HCT116 (cell line): ENCODE results near the gene MAEA. TPM values are rescaled to one million over a fixed set of nuclear protein-coding genes. Genes with fewer than 3 reads are reported as not detected.
A peak's percentile ranks its signal among the peaks of the same experiment; 100 is the strongest.

Experiments used
- ATAC-seq: fragments of 200-7000 bp; cut with Tn5 transposase; 2 replicates; pipeline ENCODE4 v1.9.1; 2020; ENCODE audit warnings: mild to moderate bottlenecking, moderate library complexity
- BruUV-seq: library from RNA; stranded (reverse); fragments of 400-500 nt; replicated peaks from 2 replicates; lab custom pipeline; 2021; lab: Mats Ljungman, UMichigan
- CTCF ChIA-PET: fragments of 300-600 bp; sonication (Branson Sonifier 250); formaldehyde crosslinking; loops from one replicate; lab custom pipeline; 2021; ENCODE audit warnings: antibody characterized with exemption; lab: Charles Lee
- POLR2A ChIA-PET: fragments of 300-600, 350-600 bp; sonication (Branson Sonifier 250); formaldehyde crosslinking; loops from one replicate; lab custom pipeline; 2021; ENCODE audit warnings: antibody characterized with exemption; lab: Charles Lee
- RAD21 ChIA-PET, 2 experiments: fragments of 300-600 bp; sonication (Branson Sonifier 250); formaldehyde crosslinking; loops; one replicate each; lab custom pipeline; 2023; ENCODE audit warnings: low total read pairs in 2 of 2; ENCODE audit not compliant: uncharacterized antibody in 2 of 2, unreplicated experiment in 2 of 2, low non-redundant PET in 1 of 2; lab: Charles Lee
- DNase-seq: peaks from one replicate; pipeline ENCODE4 v3.0.0-alpha.2; 2010; ENCODE audit warnings: low read depth, low spot score
- H2AFZ ChIP-seq: fragments of 200-600 bp; shearing (Covaris generic), sonication (generic); 2 replicates; pipeline ENCODE4 v1.6.1; 2017; ENCODE audit warnings: low read depth, mixed run types, mixed read lengths, antibody characterized with exemption, low read length; ENCODE audit not compliant: poor library complexity, severe bottlenecking
- H3K27ac ChIP-seq: 2 replicates; pipeline ENCODE4 v1.5.1; 2012; ENCODE audit warnings: low read depth, low read length
- H3K27me3 ChIP-seq: fragments of 200-600 bp; sonication (generic); 2 replicates; pipeline ENCODE4 v1.6.1; 2016; ENCODE audit warnings: mixed run types, low read length, mixed read lengths; ENCODE audit not compliant: insufficient read depth
- H3K36me3 ChIP-seq, 2 experiments: fragments of 200-500 bp in 1 of 2; fragments of 200-600 bp in 1 of 2; sonication (Bioruptor generic) in 1 of 2; sonication (generic) in 1 of 2; 2 replicates each; pipeline versions ENCODE4 v1.5.1 to v1.6.1; 2014 to 2016; ENCODE audit warnings: low read length in 2 of 2, inconsistent platforms in 1 of 2, mixed read lengths in 1 of 2, mixed run types in 1 of 2; ENCODE audit not compliant: insufficient read depth in 2 of 2, control insufficient read depth in 1 of 2
- H3K4me1 ChIP-seq, 2 experiments: fragments of 200-600 bp in 1 of 2; sonication (generic) in 1 of 2; 2 replicates each; pipeline versions ENCODE4 v1.5.1 to v1.6.1; 2012 to 2017; ENCODE audit warnings: low read length in 2 of 2, inconsistent platforms in 1 of 2, mild to moderate bottlenecking in 1 of 2, mixed read lengths in 1 of 2, mixed run types in 1 of 2, moderate library complexity in 1 of 2; ENCODE audit not compliant: insufficient read depth in 2 of 2, control insufficient read depth in 1 of 2
- H3K4me2 ChIP-seq: fragments of 200-600 bp; sonication (generic); 2 replicates; pipeline ENCODE4 v1.6.1; 2017; ENCODE audit warnings: mixed run types, low read length, mixed read lengths
- H3K4me3 ChIP-seq, 2 experiments: fragments of 200-600 bp in 1 of 2; sonication (generic) in 1 of 2; replicated peaks in 1 of 2; 2 replicates each; pipeline ENCODE4 v1.5.1; 2011 to 2016; ENCODE audit warnings: low read length in 2 of 2, control low read depth in 1 of 2, low read depth in 1 of 2, mild to moderate bottlenecking in 1 of 2, mixed read lengths in 1 of 2, mixed run types in 1 of 2
- H3K79me2 ChIP-seq: fragments of 200-600 bp; sonication (generic); 2 replicates; pipeline ENCODE4 v1.6.1; 2017; ENCODE audit warnings: mild to moderate bottlenecking, mixed run types, low read length, moderate library complexity, mixed read lengths; ENCODE audit not compliant: insufficient read depth
- H3K9ac ChIP-seq: fragments of 200-600 bp; sonication (generic); 2 replicates; pipeline ENCODE4 v1.6.1; 2016; ENCODE audit warnings: low read length, mixed read lengths
- H3K9me2 ChIP-seq: fragments of 200-600 bp; sonication (generic), shearing (Covaris generic); 2 replicates; pipeline ENCODE4 v1.6.1; 2017; ENCODE audit warnings: mixed run types, mild to moderate bottlenecking, moderate library complexity; ENCODE audit not compliant: insufficient read depth
- H3K9me3 ChIP-seq, 2 experiments: fragments of 200-500 bp in 1 of 2; fragments of 200-600 bp in 1 of 2; sonication (Bioruptor generic) in 1 of 2; sonication (generic) in 1 of 2; 2 replicates each; pipeline ENCODE4 v1.6.1; 2014 to 2017; ENCODE audit warnings: low read length in 2 of 2, mixed read lengths in 2 of 2, inconsistent platforms in 1 of 2, low read depth in 1 of 2, mild to moderate bottlenecking in 1 of 2, mixed run types in 1 of 2, moderate library complexity in 1 of 2; ENCODE audit not compliant: control insufficient read depth in 1 of 2, insufficient read depth in 1 of 2
- H4K20me1 ChIP-seq: fragments of 200-600 bp; sonication (generic), shearing (Covaris generic); 2 replicates; pipeline ENCODE4 v1.6.1; 2017; ENCODE audit warnings: mixed run types, mild to moderate bottlenecking, moderate library complexity; ENCODE audit not compliant: insufficient read depth
- CEBPB ChIP-seq: IDR thresholded peaks from 2 replicates; pipeline ENCODE4 v1.6.1; 2012; ENCODE audit warnings: low read depth
- EGR1 ChIP-seq: IDR thresholded peaks from 2 replicates; pipeline ENCODE4 v1.6.1; 2012; ENCODE audit warnings: low read depth
- EZH2phosphoT487 ChIP-seq: fragments of 200-600 bp; IDR thresholded peaks from 2 replicates; pipeline ENCODE4 v1.6.1; 2018; ENCODE audit warnings: antibody characterized with exemption, borderline replicate concordance
- FOSL1 ChIP-seq: IDR thresholded peaks from 2 replicates; pipeline ENCODE4 v1.6.1; 2012; ENCODE audit warnings: low read depth
- JUND ChIP-seq: IDR thresholded peaks from 2 replicates; pipeline ENCODE4 v1.6.1; 2012
- POLR2AphosphoS5 ChIP-seq: IDR thresholded peaks from 2 replicates; pipeline ENCODE4 v1.6.1; 2011; ENCODE audit warnings: mild to moderate bottlenecking, low read depth, low read length, moderate library complexity
- RAD21 ChIP-seq: IDR thresholded peaks from 2 replicates; pipeline ENCODE4 v1.6.1; 2012; ENCODE audit warnings: low read depth, mild to moderate bottlenecking
- SRF ChIP-seq: IDR thresholded peaks from 2 replicates; pipeline ENCODE4 v1.6.1; 2012; ENCODE audit warnings: low read depth
- TCF7L2 ChIP-seq: IDR thresholded peaks from 2 replicates; pipeline ENCODE4 v1.7.0; 2011; ENCODE audit warnings: borderline replicate concordance, inconsistent platforms; ENCODE audit not compliant: insufficient read depth, insufficient read length; ENCODE audit errors: extremely low read depth
- ZFX ChIP-seq: fragments of 450-650 bp; IDR thresholded peaks from 2 replicates; pipeline ENCODE4 v1.6.1; 2017
- intact Hi-C: fragments of 100-400 bp; cut with micrococcal nuclease; formaldehyde crosslinking; loops from 2 replicates; pipeline ENCODE4 v1.10.0; 2022
- total RNA-seq: library from RNA; stranded (reverse); gene quantifications from one replicate; pipeline ENCODE4 v1.2.1, GENCODE V29; 2021; ENCODE audit not compliant: unreplicated experiment
- TF ChIP-seq, protein P1 (sequence below): IDR thresholded peaks from 2 replicates; pipeline ENCODE4 v1.6.1; 2012; ENCODE audit warnings: low read depth
- TF ChIP-seq, protein P2 (sequence below): IDR thresholded peaks from 2 replicates; pipeline ENCODE4 v1.6.1; 2012
- TF ChIP-seq, protein P3 (sequence below), 3 experiments: fragments of 200-600 bp in 1 of 3; sonication (generic) in 1 of 3; IDR thresholded peaks in 2 of 3; conservative IDR thresholded peaks in 1 of 3; 2 replicates each; pipeline ENCODE4 v1.5.1; 2012 to 2017; ENCODE audit warnings: low read depth in 2 of 3, low read length in 2 of 3, antibody characterized with exemption in 1 of 3, borderline replicate concordance in 1 of 3, control low read depth in 1 of 3, mild to moderate bottlenecking in 1 of 3, mixed read lengths in 1 of 3, mixed run types in 1 of 3, moderate library complexity in 1 of 3; ENCODE audit not compliant: insufficient read depth in 1 of 3

MAEA gene
- total RNA-seq, 1 experiment from 2014 or later, result 88.3 TPM

- Histone ChIP-seq H3K9me3 (no peaks in the 10 kb centered on the region), H4K20me1 (no peaks in the 10 kb centered on the region), H3K79me2 (no peaks in the 10 kb centered on the region), H3K4me3 (no peak overlapping the region), H3K4me1 (no peaks in the 10 kb centered on the region), H3K27ac (no peak overlapping the region), H2AFZ (no peak overlapping the region), H3K9me2 (no peaks in the 10 kb centered on the region), H3K27me3 (no peaks in the 10 kb centered on the region), H3K9ac (no peak overlapping the region), H3K36me3 (0 out of 4 replicates have a peak, but pooled peaks cover 0 to under 1% of the 10 kb centered on the region in 2 experiments), H3K4me2 (no peak overlapping the region)
- intact Hi-C loops, result no loop called here
- ATAC-seq, result 0 out of 2 replicates have a peak, but pooled peaks have one; percentile 17
- BruUV-seq, result no TSS peak
- ChIA-PET RAD21 (no interaction called here), CTCF (no interaction called here), POLR2A (no interaction called here)
- DNase-seq, result no peak
- no peak for TF ChIP-seq FOSL1
- no peak for TF ChIP-seq TCF7L2
- TF ChIP-seq SRF, result no peak
- TF ChIP-seq EZH2phosphoT487, result no peak
- peak; percentile 46 for TF ChIP-seq RAD21
- TF ChIP-seq EGR1, result no peak
- TF ChIP-seq CEBPB, result no peak
- TF ChIP-seq, protein P1, sequence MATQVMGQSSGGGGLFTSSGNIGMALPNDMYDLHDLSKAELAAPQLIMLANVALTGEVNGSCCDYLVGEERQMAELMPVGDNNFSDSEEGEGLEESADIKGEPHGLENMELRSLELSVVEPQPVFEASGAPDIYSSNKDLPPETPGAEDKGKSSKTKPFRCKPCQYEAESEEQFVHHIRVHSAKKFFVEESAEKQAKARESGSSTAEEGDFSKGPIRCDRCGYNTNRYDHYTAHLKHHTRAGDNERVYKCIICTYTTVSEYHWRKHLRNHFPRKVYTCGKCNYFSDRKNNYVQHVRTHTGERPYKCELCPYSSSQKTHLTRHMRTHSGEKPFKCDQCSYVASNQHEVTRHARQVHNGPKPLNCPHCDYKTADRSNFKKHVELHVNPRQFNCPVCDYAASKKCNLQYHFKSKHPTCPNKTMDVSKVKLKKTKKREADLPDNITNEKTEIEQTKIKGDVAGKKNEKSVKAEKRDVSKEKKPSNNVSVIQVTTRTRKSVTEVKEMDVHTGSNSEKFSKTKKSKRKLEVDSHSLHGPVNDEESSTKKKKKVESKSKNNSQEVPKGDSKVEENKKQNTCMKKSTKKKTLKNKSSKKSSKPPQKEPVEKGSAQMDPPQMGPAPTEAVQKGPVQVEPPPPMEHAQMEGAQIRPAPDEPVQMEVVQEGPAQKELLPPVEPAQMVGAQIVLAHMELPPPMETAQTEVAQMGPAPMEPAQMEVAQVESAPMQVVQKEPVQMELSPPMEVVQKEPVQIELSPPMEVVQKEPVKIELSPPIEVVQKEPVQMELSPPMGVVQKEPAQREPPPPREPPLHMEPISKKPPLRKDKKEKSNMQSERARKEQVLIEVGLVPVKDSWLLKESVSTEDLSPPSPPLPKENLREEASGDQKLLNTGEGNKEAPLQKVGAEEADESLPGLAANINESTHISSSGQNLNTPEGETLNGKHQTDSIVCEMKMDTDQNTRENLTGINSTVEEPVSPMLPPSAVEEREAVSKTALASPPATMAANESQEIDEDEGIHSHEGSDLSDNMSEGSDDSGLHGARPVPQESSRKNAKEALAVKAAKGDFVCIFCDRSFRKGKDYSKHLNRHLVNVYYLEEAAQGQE, result no peak
- no peak for TF ChIP-seq JUND
- TF ChIP-seq, protein P2, sequence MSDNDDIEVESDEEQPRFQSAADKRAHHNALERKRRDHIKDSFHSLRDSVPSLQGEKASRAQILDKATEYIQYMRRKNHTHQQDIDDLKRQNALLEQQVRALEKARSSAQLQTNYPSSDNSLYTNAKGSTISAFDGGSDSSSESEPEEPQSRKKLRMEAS, result no peak
- TF ChIP-seq ZFX, result no peak
- TF ChIP-seq, protein P3, sequence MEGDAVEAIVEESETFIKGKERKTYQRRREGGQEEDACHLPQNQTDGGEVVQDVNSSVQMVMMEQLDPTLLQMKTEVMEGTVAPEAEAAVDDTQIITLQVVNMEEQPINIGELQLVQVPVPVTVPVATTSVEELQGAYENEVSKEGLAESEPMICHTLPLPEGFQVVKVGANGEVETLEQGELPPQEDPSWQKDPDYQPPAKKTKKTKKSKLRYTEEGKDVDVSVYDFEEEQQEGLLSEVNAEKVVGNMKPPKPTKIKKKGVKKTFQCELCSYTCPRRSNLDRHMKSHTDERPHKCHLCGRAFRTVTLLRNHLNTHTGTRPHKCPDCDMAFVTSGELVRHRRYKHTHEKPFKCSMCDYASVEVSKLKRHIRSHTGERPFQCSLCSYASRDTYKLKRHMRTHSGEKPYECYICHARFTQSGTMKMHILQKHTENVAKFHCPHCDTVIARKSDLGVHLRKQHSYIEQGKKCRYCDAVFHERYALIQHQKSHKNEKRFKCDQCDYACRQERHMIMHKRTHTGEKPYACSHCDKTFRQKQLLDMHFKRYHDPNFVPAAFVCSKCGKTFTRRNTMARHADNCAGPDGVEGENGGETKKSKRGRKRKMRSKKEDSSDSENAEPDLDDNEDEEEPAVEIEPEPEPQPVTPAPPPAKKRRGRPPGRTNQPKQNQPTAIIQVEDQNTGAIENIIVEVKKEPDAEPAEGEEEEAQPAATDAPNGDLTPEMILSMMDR (IDR thresholded peaks at IDR 0.05 in 2 of 3, conservative IDR thresholded peaks at IDR 0.05 in 1 of 3; ENCODE audit: borderline replicate concordance in 1 of 3, insufficient read depth in 1 of 3, low read depth in 2 of 3, low read length in 2 of 3), result 0 out of 6 replicates have a peak, but pooled peaks of 1 of the 3 experiments have one; percentile 15
- TF ChIP-seq POLR2AphosphoS5, result no peak
Observed at GRCh38 chr4:1381181-1381621, 91.5 kb downstream of the MAEA start.
